NCI-H1105 treated with DMSO at 0.1 percent for 48 hours (cell line): Measurements from ENCODE around the gene IL6R.
"Not testable (repeated sequence)": the region's sequence is repeated elsewhere in the genome, so short reads cannot be mapped to it uniquely, and the experiment has no call there.

Experiments used
- DNase-seq: peaks from one replicate; lab custom pipeline; 2025; lab: John Stamatoyannopoulos, UW

Gene IL6R

GRCh38 chr1:154404984-154405746 lies at the start of gene IL6R:
IL6R (plus strand) TSS chr1:154405343; CDS start chr1:154405630, 287 bp downstream.
- DNase-seq: no peak

GRCh38 chr1:154358519-154358918 lies 46.6 kb upstream of the IL6R start:
- no peak for DNase-seq

GRCh38 chr1:154360288-154360687 lies 44.9 kb upstream of the IL6R start:
- no peak for DNase-seq

- DNase-seq: not testable (repeated sequence)
Observed at GRCh38 chr1:154360881-154361280, 44.3 kb upstream of the IL6R start.

- no peak for DNase-seq
Observed at GRCh38 chr1:154361357-154361756, 43.8 kb upstream of the IL6R start.

GRCh38 chr1:154371436-154371835 lies 33.7 kb upstream of the IL6R start:
- no peak for DNase-seq

GRCh38 chr1:154373777-154374357 lies 31.3 kb upstream of the IL6R start:
- not testable (repeated sequence) for DNase-seq

GRCh38 chr1:154379301-154379700 lies 25.8 kb upstream of the IL6R start:
- no peak for DNase-seq

- no peak for DNase-seq
Observed at GRCh38 chr1:154384650-154385489, 20.3 kb upstream of the IL6R start.

- no peak for DNase-seq
Observed at GRCh38 chr1:154386643-154387352, 18.3 kb upstream of the IL6R start.

GRCh38 chr1:154391086-154391770 lies 13.9 kb upstream of the IL6R start:
- peak; percentile 15 for DNase-seq

GRCh38 chr1:154398141-154398540 lies 7.0 kb upstream of the IL6R start:
- no peak for DNase-seq

- DNase-seq: no peak
Observed at GRCh38 chr1:154398678-154399077, 6.5 kb upstream of the IL6R start.

GRCh38 chr1:154400381-154400801 lies 4.8 kb upstream of the IL6R start:
- no peak for DNase-seq

GRCh38 chr1:154402409-154402921 lies 2.7 kb upstream of the IL6R start:
- no peak for DNase-seq

GRCh38 chr1:154403261-154403943 lies 1.7 kb upstream of the IL6R start:
- DNase-seq: no peak

GRCh38 chr1:154403983-154404382 lies 1.2 kb upstream of the IL6R start:
- DNase-seq: no peak

GRCh38 chr1:154404511-154404931 lies 622 bp upstream of the IL6R start:
- no peak for DNase-seq

GRCh38 chr1:154405747-154406571 lies 816 bp downstream of the IL6R start:
- no peak for DNase-seq

- no peak for DNase-seq
Observed at GRCh38 chr1:154406572-154406879, 1.4 kb downstream of the IL6R start.
